ENCODE results near the gene GRPEL1. TPM values are rescaled to one million over a fixed set of nuclear protein-coding genes. Genes with fewer than 3 reads are reported as not detected.
A peak's percentile ranks its signal among the peaks of the same experiment; 100 is the strongest.

GRPEL1 gene
- 10 to 100 TPM; 20.1 to 37.8 (median 36.8) TPM for total RNA-seq
- 30.3 TPM for total RNA-seq (2013)

DNA sequence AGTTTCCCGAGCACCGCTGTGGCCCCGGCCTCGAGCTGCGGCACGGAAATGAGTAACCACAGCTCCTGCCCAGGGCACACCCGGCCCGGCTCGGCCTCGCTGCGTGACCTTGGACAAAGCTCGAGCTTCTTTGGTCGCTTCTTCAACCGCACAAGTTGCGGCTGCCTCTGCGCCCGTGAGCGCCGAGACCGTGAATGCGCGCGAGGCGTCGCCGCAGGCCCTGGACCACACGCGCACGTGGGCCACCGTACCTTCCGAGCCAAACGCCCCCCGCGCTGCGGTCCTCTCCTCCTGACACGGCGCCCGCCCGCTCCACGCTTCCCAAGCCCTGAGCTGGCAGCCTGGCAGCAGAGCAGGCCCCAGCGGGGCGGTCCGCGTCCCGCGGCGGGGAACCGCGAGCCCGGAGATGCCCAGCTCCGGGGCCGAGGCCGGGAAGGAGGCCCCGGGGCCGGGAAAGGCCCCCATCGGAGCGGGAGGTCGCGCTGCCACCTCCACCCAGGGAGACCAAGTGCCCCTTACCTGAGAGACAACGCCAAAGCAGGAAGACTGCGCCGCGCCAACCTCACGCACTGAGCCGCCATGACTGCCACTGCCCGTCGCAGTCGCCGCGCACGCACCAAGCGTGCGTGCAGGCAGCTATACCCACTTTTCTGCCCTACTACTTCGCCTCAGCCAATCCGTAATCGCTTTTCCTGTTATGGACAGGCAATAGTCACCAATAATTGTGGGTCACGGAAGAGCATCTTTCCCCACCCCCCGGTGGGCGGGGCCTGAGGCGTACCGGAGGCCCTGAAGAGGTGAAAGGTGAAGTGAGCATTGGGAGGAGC is at the start of gene GRPEL1:
Gene GRPEL1 (minus strand): TSS at position 613 of the 827 bp plus-strand sequence. CDS start 32 bp downstream, at position 581.
- Mint-ChIP-seq H3K4me3 (peak within 1 kb of the TSS; percentile 97), H3K36me3 (no peaks in the 10 kb centered on the region), H3K4me1 (peaks cover 27 to 44% of the 10 kb centered on the region in 2 donors), H3K9me3 (no peaks in the 10 kb centered on the region), H3K27ac (peak within 1 kb of the TSS; percentile 92 to 94), H3K27me3 (ENCODE audit: low read depth in 2 of 2) (peaks cover 3 to 10% of the 10 kb centered on the region in 2 donors)
- TF ChIP-seq, protein P1, sequence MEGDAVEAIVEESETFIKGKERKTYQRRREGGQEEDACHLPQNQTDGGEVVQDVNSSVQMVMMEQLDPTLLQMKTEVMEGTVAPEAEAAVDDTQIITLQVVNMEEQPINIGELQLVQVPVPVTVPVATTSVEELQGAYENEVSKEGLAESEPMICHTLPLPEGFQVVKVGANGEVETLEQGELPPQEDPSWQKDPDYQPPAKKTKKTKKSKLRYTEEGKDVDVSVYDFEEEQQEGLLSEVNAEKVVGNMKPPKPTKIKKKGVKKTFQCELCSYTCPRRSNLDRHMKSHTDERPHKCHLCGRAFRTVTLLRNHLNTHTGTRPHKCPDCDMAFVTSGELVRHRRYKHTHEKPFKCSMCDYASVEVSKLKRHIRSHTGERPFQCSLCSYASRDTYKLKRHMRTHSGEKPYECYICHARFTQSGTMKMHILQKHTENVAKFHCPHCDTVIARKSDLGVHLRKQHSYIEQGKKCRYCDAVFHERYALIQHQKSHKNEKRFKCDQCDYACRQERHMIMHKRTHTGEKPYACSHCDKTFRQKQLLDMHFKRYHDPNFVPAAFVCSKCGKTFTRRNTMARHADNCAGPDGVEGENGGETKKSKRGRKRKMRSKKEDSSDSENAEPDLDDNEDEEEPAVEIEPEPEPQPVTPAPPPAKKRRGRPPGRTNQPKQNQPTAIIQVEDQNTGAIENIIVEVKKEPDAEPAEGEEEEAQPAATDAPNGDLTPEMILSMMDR (IDR thresholded peaks at IDR 0.05) = no peak
- Histone ChIP-seq H3K4me3 (ENCODE audit: low read length) (peak within 1 kb of the TSS; percentile 91), H3K27ac (ENCODE audit: low read length) (peak within 1 kb of the TSS; percentile 78), H3K36me3 (ENCODE audit: control insufficient read depth, insufficient read depth, low read length) (peaks cover 18% of the 10 kb centered on the region), H3K27me3 (ENCODE audit: control insufficient read depth, insufficient read depth, low read length) (no peaks in the 10 kb centered on the region), H3K4me1 (ENCODE audit: control insufficient read depth, insufficient read depth, low read length) (peaks cover 27% of the 10 kb centered on the region), H3K9me3 (ENCODE audit: control insufficient read depth, insufficient read depth, low read length) (no peaks in the 10 kb centered on the region)
- under 1% methylated on average over 81 of the region's 81 CpGs for WGBS (ENCODE audit: insufficient coverage)
- intact Hi-C loops (cut with micrococcal nuclease) = loop anchor here (1.0 to 2.0 kb wide), 4 partner anchors 23 to 351 kb away; partner anchors contain the start of genes BLOC1S4 and KIAA0232
- ATAC-seq (peak; percentile 92 to 98 (median 93)), DNase-seq (peak; percentile 100)

DNA sequence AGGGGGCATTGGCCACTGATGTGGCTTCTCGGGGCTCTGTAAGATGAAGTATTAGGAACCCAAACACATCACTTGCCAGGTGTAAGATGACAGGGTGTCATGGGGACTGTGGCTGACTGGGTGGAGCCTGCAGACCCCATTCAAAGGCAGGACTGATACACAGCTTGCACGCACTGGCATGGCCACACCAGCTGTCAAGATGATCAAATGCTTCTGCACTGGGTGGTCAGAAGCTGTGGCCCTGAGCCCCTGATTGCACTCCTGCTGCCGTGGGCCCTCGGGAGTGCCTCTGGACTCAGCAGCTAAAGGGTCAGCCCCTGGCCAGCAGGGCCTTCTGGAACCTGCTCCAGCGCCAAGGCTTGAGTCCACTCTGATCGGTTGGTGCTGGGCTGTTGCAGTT is 48.8 kb upstream of the GRPEL1 start:
- Histone ChIP-seq H3K36me3 (ENCODE audit: control insufficient read depth, insufficient read depth, low read length) (no peaks in the 10 kb centered on the region), H3K27me3 (ENCODE audit: control insufficient read depth, insufficient read depth, low read length) (no peaks in the 10 kb centered on the region), H3K4me1 (ENCODE audit: control insufficient read depth, insufficient read depth, low read length) (no peaks in the 10 kb centered on the region), H3K27ac (ENCODE audit: low read length) (no peak overlapping the region), H3K9me3 (ENCODE audit: control insufficient read depth, insufficient read depth, low read length) (no peaks in the 10 kb centered on the region), H3K4me3 (ENCODE audit: low read length) (no peak overlapping the region)
- no peak for ATAC-seq
- WGBS (ENCODE audit: insufficient coverage) = 86% methylated on average over 6 of the region's 6 CpGs
- TF ChIP-seq, protein P1 (IDR thresholded peaks at IDR 0.05) = no peak
- H3K27me3 Mint-ChIP-seq (ENCODE audit: low read depth in 2 of 2) = peaks cover 15 to 22% of the 10 kb centered on the region in 2 donors
- H3K4me3 Mint-ChIP-seq = no peak overlapping the region
- H3K9me3 Mint-ChIP-seq = peaks cover 0 to 10% of the 10 kb centered on the region in 2 donors
- no peak overlapping the region for H3K27ac Mint-ChIP-seq
- H3K36me3 Mint-ChIP-seq = no peaks in the 10 kb centered on the region
- DNase-seq = no peak
- intact Hi-C loops (cut with micrococcal nuclease) = no loop called here
- H3K4me1 Mint-ChIP-seq = no peaks in the 10 kb centered on the region

GRCh38 chr4:7115557-7116340 is 47.9 kb upstream of the GRPEL1 start:
- Mint-ChIP-seq H3K36me3 (no peaks in the 10 kb centered on the region), H3K27ac (no peak overlapping the region), H3K4me1 (no peaks in the 10 kb centered on the region), H3K4me3 (no peak overlapping the region), H3K9me3 (peaks cover 0 to 10% of the 10 kb centered on the region in 2 donors), H3K27me3 (ENCODE audit: low read depth in 2 of 2) (peaks cover 15 to 19% of the 10 kb centered on the region in 2 donors)
- H3K36me3 ChIP-seq (ENCODE audit: control insufficient read depth, insufficient read depth, low read length) = no peaks in the 10 kb centered on the region
- WGBS (ENCODE audit: insufficient coverage) = 93% methylated on average over 22 of the region's 22 CpGs
- DNase-seq (no peak), ATAC-seq (no peak)
- TF ChIP-seq, protein P1 (IDR thresholded peaks at IDR 0.05) = no peak
- intact Hi-C loops (cut with micrococcal nuclease) = no loop called here
- H3K27me3 ChIP-seq (ENCODE audit: control insufficient read depth, insufficient read depth, low read length) = no peaks in the 10 kb centered on the region
- no peak overlapping the region for H3K27ac ChIP-seq (ENCODE audit: low read length)
- H3K9me3 ChIP-seq (ENCODE audit: control insufficient read depth, insufficient read depth, low read length) = no peaks in the 10 kb centered on the region
- no peak overlapping the region for H3K4me3 ChIP-seq (ENCODE audit: low read length)
- H3K4me1 ChIP-seq (ENCODE audit: control insufficient read depth, insufficient read depth, low read length) = no peaks in the 10 kb centered on the region

Measured in natural killer cell (primary cell).